ENCODE data around the gene MYLK2. TPM values are rescaled to one million over a fixed set of nuclear protein-coding genes. Genes with fewer than 3 reads are reported as not detected.

MYLK2 gene
- total RNA-seq, 2 experiments from 2014 or later: 0.66 to 0.89 TPM

DNA sequence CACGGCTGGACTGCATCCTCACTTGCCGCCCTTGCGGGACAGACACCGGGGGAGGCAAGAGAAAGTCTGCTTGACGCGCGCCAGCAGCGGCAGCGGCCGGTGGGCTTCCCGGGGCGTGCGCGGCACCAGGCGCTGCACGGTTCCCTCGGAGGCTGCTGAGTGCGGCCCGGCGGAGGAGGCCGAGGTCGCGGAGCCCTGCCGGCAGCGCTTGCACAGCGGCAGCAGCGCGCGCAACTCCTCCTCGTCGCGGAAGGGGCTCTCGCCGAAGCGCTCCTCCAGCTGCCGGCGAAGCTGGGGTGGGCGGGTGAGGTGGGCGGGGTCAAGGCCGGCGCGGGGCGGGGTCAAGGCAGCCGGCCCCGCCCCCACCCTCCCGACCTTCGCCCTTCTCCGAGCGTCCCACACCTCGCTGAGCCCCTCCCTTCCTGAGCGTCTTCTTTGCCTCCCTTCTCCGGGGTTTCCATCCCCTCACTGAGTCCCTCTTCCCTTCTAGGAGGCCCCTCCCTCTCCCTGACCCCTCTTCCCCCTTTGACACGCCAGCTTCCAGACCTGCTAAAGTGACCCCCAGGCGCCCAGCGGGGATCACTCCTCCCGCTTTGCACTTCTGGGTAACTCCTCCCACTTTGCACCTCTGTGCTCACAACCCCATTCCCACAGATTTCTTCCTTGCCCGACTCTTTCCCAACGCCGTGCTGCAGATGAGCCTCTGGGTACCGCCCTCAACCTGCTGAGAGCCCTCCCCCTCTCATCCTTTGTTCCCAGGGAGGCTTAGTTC, 42.4 kb downstream of the MYLK2 start:
- Mint-ChIP-seq H3K36me3 (ENCODE audit: low read depth) (no peaks in the 10 kb centered on the region), H3K4me3 (peak overlapping the region; percentile 21), H3K4me1 (ENCODE audit: low read depth) (peaks cover 23% of the 10 kb centered on the region), H3K27ac (no peak overlapping the region), H3K27me3 (ENCODE audit: low read depth) (peaks cover 28% of the 10 kb centered on the region), H3K9me3 (ENCODE audit: insufficient read depth) (no peaks in the 10 kb centered on the region)
- peak; percentile 82 for DNase-seq
- ChIA-PET CTCF (interaction anchor here (0.7 to 4.5 kb wide), 3 partner anchors 9 to 156 kb away, joined by 3 to 17 read pairs (median 11); partner anchors contain the start of gene PDRG1), POLR2A (no interaction called here)
- ATAC-seq: peak; percentile 93

DNA sequence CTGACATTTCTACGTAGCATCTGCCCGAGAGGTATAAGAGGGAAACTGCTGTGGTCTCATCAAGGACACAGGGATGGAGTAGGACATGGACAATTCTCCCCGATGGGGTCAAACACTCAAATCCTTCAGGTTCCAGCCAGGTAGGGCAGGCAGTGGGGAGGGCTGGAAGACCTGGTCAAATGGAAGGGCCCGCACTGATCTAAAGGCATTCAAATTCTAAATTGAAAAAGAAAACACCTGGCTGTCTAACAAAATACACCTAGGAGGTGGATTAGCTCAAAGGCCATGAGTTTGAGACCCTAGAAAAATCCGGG, 43.0 kb downstream of the MYLK2 start:
- Mint-ChIP-seq H3K4me3 (peak overlapping the region; percentile 21), H3K36me3 (ENCODE audit: low read depth) (no peaks in the 10 kb centered on the region), H3K27me3 (ENCODE audit: low read depth) (peaks cover 30% of the 10 kb centered on the region), H3K4me1 (ENCODE audit: low read depth) (peaks cover 23% of the 10 kb centered on the region), H3K9me3 (ENCODE audit: insufficient read depth) (no peaks in the 10 kb centered on the region), H3K27ac (no peak overlapping the region)
- no peak for ATAC-seq
- no peak for DNase-seq
- CTCF ChIA-PET: interaction anchor here (0.7 to 4.5 kb wide), 4 partner anchors 9 to 156 kb away, joined by 3 to 17 read pairs (median 7); partner anchors contain the start of gene PDRG1
- POLR2A ChIA-PET: no interaction called here

GRCh38 chr20:31862506-31862905, 43.4 kb downstream of the MYLK2 start:
- POLR2A ChIA-PET: no interaction called here
- CTCF ChIA-PET: interaction anchor here (0.7 to 4.5 kb wide), 3 partner anchors 9 to 89 kb away, joined by 3 to 17 read pairs (median 11); partner anchors contain the start of gene PDRG1
- ATAC-seq (no peak), DNase-seq (no peak)
- Mint-ChIP-seq H3K27ac (no peak overlapping the region), H3K9me3 (ENCODE audit: insufficient read depth) (no peaks in the 10 kb centered on the region), H3K4me1 (ENCODE audit: low read depth) (peaks cover 22% of the 10 kb centered on the region), H3K4me3 (no peak overlapping the region), H3K27me3 (ENCODE audit: low read depth) (peaks cover 29% of the 10 kb centered on the region), H3K36me3 (ENCODE audit: low read depth) (no peaks in the 10 kb centered on the region)

DNA sequence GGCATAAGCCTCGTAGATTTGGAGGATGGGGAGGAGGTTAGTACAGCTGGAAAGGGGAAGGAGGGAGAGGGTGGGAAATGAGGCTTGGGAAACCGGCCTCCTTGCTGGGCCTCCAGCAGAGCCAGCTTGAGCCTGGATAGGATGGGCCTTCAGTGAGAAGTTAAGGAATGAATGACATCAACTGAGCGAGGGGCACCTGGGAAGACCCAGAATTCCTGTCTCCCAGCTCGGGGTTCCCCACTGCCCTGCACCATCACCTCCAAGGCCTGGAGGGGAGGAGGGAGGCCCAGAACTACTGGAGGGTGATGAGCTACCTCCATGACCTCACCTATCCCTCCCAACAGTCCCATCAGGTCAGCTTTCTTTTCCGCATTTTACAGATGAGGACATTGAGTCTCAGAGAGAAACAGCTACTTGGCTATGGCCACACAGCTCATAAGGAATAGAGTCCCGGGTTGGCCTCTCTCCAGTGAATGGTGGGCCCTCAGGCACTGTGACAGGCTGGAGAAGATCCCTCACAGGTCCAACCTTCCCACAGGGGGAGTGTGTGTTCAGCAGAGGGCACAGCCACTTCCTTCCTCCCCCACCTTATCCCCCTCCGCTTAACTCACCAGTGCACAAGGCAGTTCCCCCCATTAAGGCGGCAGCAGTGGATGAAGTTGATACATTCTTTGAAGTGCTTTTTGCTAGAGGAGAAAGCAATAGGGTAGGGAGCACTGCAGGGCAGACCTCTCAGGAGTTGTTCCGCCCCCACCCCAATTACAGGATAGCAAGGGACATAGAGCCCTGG, 44.3 kb downstream of the MYLK2 start:
- ATAC-seq (no peak), DNase-seq (no peak)
- H3K9me3 Mint-ChIP-seq (ENCODE audit: insufficient read depth): no peaks in the 10 kb centered on the region
- H3K4me1 Mint-ChIP-seq (ENCODE audit: low read depth): peaks cover 14% of the 10 kb centered on the region
- no peaks in the 10 kb centered on the region for H3K36me3 Mint-ChIP-seq (ENCODE audit: low read depth)
- H3K27me3 Mint-ChIP-seq (ENCODE audit: low read depth): peaks cover 30% of the 10 kb centered on the region
- ChIA-PET CTCF (interaction anchor here (2.5 to 4.5 kb wide), 2 partner anchors 11 to 88 kb away, joined by 11 to 17 read pairs; partner anchors contain the start of gene PDRG1), POLR2A (no interaction called here)
- H3K4me3 Mint-ChIP-seq: no peak overlapping the region
- H3K27ac Mint-ChIP-seq: no peak overlapping the region

GRCh38 chr20:31864521-31865400, 45.6 kb downstream of the MYLK2 start:
- POLR2A ChIA-PET: no interaction called here
- Mint-ChIP-seq H3K36me3 (ENCODE audit: low read depth) (peaks cover under 1% of the 10 kb centered on the region), H3K9me3 (ENCODE audit: insufficient read depth) (no peaks in the 10 kb centered on the region), H3K4me3 (no peak overlapping the region), H3K27ac (no peak overlapping the region), H3K27me3 (ENCODE audit: low read depth) (peaks cover 40% of the 10 kb centered on the region), H3K4me1 (ENCODE audit: low read depth) (peaks cover 13% of the 10 kb centered on the region)
- ATAC-seq: no peak
- CTCF ChIA-PET: interaction anchor here (0.8 to 4.5 kb wide), 3 partner anchors 13 to 164 kb away, joined by 3 to 17 read pairs (median 4); no protein-coding TSS in a partner anchor
- DNase-seq: no peak

DNA sequence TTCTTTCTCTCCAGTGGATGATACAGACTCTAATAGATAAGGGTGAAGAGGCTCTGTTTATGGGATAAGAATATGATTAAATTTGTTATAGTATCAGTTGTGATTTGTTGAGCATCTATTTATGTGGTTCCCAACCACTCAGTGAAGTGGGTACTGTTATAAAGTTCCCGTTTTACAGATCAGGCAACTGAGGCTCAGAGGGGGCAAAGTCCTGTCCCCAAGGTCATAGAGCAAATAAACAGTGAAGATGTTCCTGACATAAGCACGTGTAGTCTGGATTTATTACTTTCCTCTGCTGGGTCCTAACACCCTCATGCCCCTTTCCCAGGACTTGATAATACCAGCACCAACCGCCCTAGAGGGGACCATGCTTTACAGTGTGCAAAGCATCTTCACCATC, 47.1 kb downstream of the MYLK2 start:
- DNase-seq (no peak), ATAC-seq (no peak)
- Mint-ChIP-seq H3K4me1 (ENCODE audit: low read depth) (peaks cover 16% of the 10 kb centered on the region), H3K27ac (no peak overlapping the region), H3K9me3 (ENCODE audit: insufficient read depth) (no peaks in the 10 kb centered on the region), H3K27me3 (ENCODE audit: low read depth) (peaks cover 39% of the 10 kb centered on the region), H3K36me3 (ENCODE audit: low read depth) (peaks cover 2% of the 10 kb centered on the region), H3K4me3 (no peak overlapping the region)
- ChIA-PET POLR2A (no interaction called here), CTCF (no interaction called here)

DNA sequence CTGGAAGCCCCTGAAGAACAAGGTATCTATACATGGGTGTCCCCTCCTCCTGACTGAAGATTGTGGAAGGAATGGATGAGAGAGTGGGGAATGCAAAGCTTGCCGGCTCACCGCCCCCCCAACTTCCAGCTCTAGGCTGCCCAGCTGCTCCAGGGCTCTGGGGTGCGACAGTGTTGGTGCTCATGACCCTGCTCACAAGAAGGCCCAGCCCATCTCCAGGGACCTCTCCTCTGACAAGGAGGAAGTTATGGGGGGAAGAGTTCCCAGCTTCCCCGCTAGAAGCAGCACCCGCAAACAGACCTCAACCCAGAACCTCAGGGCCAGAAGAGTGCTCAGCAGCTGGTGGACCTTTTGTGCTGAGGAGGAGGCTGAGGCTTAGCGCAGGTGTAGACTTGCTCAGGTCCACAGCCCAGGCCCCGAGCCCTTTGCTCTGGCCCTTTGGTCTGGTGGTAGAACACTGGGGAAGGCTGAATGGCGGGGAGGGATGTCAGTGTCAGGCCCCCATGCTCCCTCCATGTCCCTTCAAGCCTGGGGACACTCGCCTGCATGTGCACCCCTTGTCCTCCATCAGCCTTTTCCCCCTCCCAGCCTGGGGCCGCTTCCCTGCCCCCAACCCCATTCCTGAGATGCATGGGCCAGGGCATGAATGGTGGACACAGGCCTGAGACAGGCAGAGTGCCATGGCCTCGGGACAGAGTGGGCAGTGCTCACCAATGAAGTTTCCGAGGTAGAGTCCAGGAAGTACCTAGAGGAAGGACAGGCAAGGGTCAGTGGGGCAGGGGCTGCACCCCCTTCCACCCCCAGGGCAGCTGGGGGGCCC, 49.9 kb downstream of the MYLK2 start:
- Mint-ChIP-seq H3K27ac (no peak overlapping the region), H3K36me3 (ENCODE audit: low read depth) (peaks cover 2% of the 10 kb centered on the region), H3K9me3 (ENCODE audit: insufficient read depth) (no peaks in the 10 kb centered on the region), H3K27me3 (ENCODE audit: low read depth) (peaks cover 47% of the 10 kb centered on the region), H3K4me3 (no peak overlapping the region), H3K4me1 (ENCODE audit: low read depth) (peaks cover 14% of the 10 kb centered on the region)
- ChIA-PET POLR2A (no interaction called here), CTCF (interaction anchor here (1.3 kb wide), 1 partner anchor 17 kb away, joined by 4 read pairs; no protein-coding TSS in a partner anchor)
- ATAC-seq: no peak
- DNase-seq: no peak

DNA sequence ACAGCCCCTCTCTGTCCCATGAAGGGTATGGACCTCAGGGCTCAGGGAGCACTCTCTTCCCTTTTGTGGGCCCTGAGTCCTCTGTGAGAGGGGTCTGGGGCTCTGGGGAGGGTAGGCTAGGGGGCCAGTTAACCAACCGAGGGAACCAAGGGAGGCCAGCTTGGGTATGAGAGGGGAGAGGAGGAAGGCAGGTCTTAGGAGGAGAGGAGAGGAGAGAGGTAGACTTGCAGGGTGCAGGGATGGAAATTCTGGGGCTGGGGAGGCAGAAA, 50.5 kb downstream of the MYLK2 start:
- Mint-ChIP-seq H3K4me1 (ENCODE audit: low read depth) (peaks cover 14% of the 10 kb centered on the region), H3K9me3 (ENCODE audit: insufficient read depth) (no peaks in the 10 kb centered on the region), H3K27ac (no peak overlapping the region), H3K36me3 (ENCODE audit: low read depth) (peaks cover 2% of the 10 kb centered on the region), H3K4me3 (peak overlapping the region; percentile 49), H3K27me3 (ENCODE audit: low read depth) (peaks cover 48% of the 10 kb centered on the region)
- no peak for ATAC-seq
- ChIA-PET POLR2A (no interaction called here), CTCF (interaction anchor here (1.3 kb wide), 1 partner anchor 17 kb away, joined by 4 read pairs; no protein-coding TSS in a partner anchor)
- DNase-seq: no peak

DNA sequence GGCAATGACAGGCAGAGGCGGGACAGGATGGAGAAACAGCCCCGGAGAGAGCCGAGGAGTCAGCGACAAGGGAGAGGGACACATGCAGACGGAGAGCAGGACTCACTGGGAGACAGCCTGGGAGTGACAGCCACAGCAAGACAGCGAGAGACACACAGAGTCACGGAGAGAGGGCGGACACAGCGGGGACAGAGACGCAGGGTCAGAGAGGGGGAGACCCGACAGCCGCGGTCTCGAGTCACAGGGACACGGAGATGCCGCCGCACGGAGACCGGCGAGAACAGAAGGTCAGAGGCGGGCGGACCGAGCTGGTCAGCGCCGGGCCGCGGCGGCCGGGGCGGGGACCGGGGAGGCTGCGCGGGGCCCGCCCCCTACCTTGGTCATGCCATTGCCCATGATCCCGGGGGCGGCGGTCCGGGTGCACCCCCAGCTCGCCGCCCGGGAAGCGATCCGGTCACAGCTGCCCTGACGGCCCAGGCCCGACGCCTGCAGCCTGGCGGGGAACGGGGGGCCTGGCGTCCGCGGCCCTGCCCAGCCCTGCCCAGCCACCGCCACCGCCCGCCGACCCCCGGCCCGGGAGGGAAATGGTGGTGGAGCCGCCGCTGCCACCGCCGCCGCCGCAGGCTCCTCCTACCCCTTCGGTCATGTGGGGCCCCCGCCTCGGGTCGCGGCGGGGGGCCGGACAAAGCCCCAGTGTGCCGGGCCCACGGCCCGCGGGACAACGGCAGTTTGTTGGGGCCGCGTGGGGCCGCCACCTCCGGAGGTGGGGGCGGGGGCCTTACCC, 51.0 kb downstream of the MYLK2 start, which contains the start of the genes DUSP15 and TTLL9:
DUSP15 (minus strand) TSS at position 586 of the 784 bp plus-strand sequence; CDS start at position 396, 190 bp downstream.
TTLL9 (plus strand) TSS at position 693 of the 784 bp plus-strand sequence. CDS start 493 bp downstream, outside the sequence.
- ChIA-PET CTCF (interaction anchor here (1.3 kb wide), 1 partner anchor 18 kb away, joined by 4 read pairs; no protein-coding TSS in a partner anchor), POLR2A (no interaction called here)
- ATAC-seq: peak; percentile 54
- H3K27ac Mint-ChIP-seq: no peak within 1 kb of the TSS
- no peaks in the 10 kb centered on the region for H3K9me3 Mint-ChIP-seq (ENCODE audit: insufficient read depth)
- peaks cover 51% of the 10 kb centered on the region for H3K27me3 Mint-ChIP-seq (ENCODE audit: low read depth)
- peak within 1 kb of the TSS; percentile 49 for H3K4me3 Mint-ChIP-seq
- H3K4me1 Mint-ChIP-seq (ENCODE audit: low read depth): peaks cover 14% of the 10 kb centered on the region
- H3K36me3 Mint-ChIP-seq (ENCODE audit: low read depth): peaks cover 2% of the 10 kb centered on the region
- DNase-seq: no peak
